IMR-90 (cell line): ENCODE results near the gene FBLN7.

Experiments
- POLR2A ChIP-seq: IDR thresholded peaks from 2 replicates; pipeline ENCODE4 v1.6.1; 2012; ENCODE audit warnings: mild to moderate bottlenecking, low read depth, low read length
- RAD21 ChIP-seq: IDR thresholded peaks from 2 replicates; pipeline ENCODE4 v1.6.1; 2012; ENCODE audit warnings: low read length, improper control_type of control experiment
- TF ChIP-seq, protein P1 (sequence below): fragments of 150-350 bp; IDR thresholded peaks from 2 replicates; pipeline ENCODE4 v1.6.1; 2016; ENCODE audit warnings: low read depth, mild to moderate bottlenecking, low read length, moderate library complexity, borderline replicate concordance
- TF ChIP-seq, protein P2 (sequence below): conservative IDR thresholded peaks from 2 replicates; pipeline ENCODE4 v1.5.1; 2012; ENCODE audit warnings: mild to moderate bottlenecking, low read depth, low read length, improper control_type of control experiment
- TF ChIP-seq, protein P3 (sequence below): fragments of 150-350 bp; IDR thresholded peaks from 2 replicates; pipeline ENCODE4 v1.6.1; 2017; ENCODE audit warnings: mild to moderate bottlenecking, antibody characterized with exemption, low read length, low read depth

DNA sequence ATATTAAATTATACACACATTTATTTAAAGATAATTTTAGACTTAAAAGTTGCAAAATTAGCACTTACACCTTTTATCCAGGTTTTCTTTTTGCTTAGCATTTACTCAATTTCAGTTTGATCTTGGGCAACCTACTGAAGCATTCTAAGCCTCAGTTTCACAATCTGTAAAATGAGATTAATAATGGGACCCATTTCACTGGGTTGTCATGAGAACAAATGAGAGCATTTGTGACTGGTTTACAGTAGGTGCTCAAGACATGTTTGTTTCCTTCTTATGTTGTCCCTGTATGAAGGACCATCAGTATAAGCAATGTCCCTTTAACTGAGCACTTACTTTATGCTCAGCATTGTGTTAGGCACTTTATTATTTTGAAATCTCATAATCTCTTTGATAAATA, 4.8 kb upstream of the FBLN7 start:
- TF ChIP-seq POLR2A (no peak), RAD21 (no peak)
- TF ChIP-seq, protein P1, sequence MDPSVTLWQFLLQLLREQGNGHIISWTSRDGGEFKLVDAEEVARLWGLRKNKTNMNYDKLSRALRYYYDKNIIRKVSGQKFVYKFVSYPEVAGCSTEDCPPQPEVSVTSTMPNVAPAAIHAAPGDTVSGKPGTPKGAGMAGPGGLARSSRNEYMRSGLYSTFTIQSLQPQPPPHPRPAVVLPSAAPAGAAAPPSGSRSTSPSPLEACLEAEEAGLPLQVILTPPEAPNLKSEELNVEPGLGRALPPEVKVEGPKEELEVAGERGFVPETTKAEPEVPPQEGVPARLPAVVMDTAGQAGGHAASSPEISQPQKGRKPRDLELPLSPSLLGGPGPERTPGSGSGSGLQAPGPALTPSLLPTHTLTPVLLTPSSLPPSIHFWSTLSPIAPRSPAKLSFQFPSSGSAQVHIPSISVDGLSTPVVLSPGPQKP = no peak
- TF ChIP-seq, protein P2, sequence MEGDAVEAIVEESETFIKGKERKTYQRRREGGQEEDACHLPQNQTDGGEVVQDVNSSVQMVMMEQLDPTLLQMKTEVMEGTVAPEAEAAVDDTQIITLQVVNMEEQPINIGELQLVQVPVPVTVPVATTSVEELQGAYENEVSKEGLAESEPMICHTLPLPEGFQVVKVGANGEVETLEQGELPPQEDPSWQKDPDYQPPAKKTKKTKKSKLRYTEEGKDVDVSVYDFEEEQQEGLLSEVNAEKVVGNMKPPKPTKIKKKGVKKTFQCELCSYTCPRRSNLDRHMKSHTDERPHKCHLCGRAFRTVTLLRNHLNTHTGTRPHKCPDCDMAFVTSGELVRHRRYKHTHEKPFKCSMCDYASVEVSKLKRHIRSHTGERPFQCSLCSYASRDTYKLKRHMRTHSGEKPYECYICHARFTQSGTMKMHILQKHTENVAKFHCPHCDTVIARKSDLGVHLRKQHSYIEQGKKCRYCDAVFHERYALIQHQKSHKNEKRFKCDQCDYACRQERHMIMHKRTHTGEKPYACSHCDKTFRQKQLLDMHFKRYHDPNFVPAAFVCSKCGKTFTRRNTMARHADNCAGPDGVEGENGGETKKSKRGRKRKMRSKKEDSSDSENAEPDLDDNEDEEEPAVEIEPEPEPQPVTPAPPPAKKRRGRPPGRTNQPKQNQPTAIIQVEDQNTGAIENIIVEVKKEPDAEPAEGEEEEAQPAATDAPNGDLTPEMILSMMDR = no peak
- TF ChIP-seq, protein P3, sequence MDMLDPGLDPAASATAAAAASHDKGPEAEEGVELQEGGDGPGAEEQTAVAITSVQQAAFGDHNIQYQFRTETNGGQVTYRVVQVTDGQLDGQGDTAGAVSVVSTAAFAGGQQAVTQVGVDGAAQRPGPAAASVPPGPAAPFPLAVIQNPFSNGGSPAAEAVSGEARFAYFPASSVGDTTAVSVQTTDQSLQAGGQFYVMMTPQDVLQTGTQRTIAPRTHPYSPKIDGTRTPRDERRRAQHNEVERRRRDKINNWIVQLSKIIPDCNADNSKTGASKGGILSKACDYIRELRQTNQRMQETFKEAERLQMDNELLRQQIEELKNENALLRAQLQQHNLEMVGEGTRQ = no peak
